Measurements from ENCODE around the gene FKRP.
"Not testable (repeated sequence)": the region's sequence is repeated elsewhere in the genome, so short reads cannot be mapped to it uniquely, and the experiment has no call there.

- not testable (repeated sequence) for TF ChIP-seq CTCF, POLR2A, EP300 (IDR thresholded peaks at IDR 0.05)
Observed at GRCh38 chr19:46760897-46761296, 15.0 kb downstream of the FKRP start.
